Esophagus muscularis mucosa (tissue), 4 donors: ENCODE results near the gene SSX4B. TPM values are rescaled to one million over a fixed set of nuclear protein-coding genes. Genes with fewer than 3 reads are reported as not detected.
"Not testable (repeated sequence)": the region's sequence is repeated elsewhere in the genome, so short reads cannot be mapped to it uniquely, and the experiment has no call there.

Experiments used
- DNase-seq: peaks from one replicate; pipeline ENCODE4 v3.0.0-alpha.2; 2017; ENCODE audit errors: extremely low spot score
- H3K27ac ChIP-seq, 4 donors: fragments of 200-600 bp; sonication (generic); replicated peaks in 1 of 4; 1 replicate in 3 of 4; 2 replicates in 1 of 4; pipeline ENCODE4 v1.5.1; 2016 to 2019; ENCODE audit warnings: mild to moderate bottlenecking in 1 of 4
- H3K27me3 ChIP-seq, 4 donors: fragments of 200-600 bp; sonication (generic); one replicate each; pipeline versions ENCODE4 v1.5.1 to v1.6.0; 2016 to 2019
- H3K36me3 ChIP-seq, 4 donors: fragments of 200-600 bp; sonication (generic); one replicate each; pipeline ENCODE4 v1.5.1; 2016 to 2019
- H3K4me1 ChIP-seq, 4 donors: fragments of 200-600 bp; sonication (generic); one replicate each; pipeline ENCODE4 v1.5.1; 2016 to 2019
- H3K4me3 ChIP-seq, 4 donors: fragments of 200-600 bp; sonication (generic); 1 replicate in 2 of 4; 2 replicates in 2 of 4; pipeline ENCODE4 v1.5.1; 2016 to 2019; ENCODE audit warnings: mild to moderate bottlenecking in 4 of 4, moderate library complexity in 1 of 4
- H3K9me3 ChIP-seq, 4 donors: fragments of 200-600 bp; sonication (generic); 1 replicate in 3 of 4; 2 replicates in 1 of 4; pipeline ENCODE4 v1.5.1; 2016 to 2019
- CTCF ChIP-seq, 3 experiments: fragments of 200-600 bp in 2 of 3; fragments of 450-650 bp in 1 of 3; sonication (generic) in 2 of 3; IDR thresholded peaks; one replicate each; pipeline ENCODE4 v1.5.1; 2017 to 2019; ENCODE audit warnings: antibody characterized with exemption in 3 of 3, mild to moderate bottlenecking in 2 of 3, moderate library complexity in 1 of 3
- EP300 ChIP-seq: sonication (generic); formaldehyde crosslinking; IDR thresholded peaks from one replicate; pipeline ENCODE4 v1.6.1; 2017; ENCODE audit warnings: antibody characterized with exemption
- POLR2A ChIP-seq: fragments of 450-650 bp; IDR thresholded peaks from one replicate; pipeline ENCODE4 v1.6.1; 2017; ENCODE audit warnings: antibody characterized with exemption, moderate library complexity, mild to moderate bottlenecking, low read depth
- POLR2AphosphoS5 ChIP-seq, 2 donors: sonication (generic); formaldehyde crosslinking; IDR thresholded peaks; one replicate each; pipeline ENCODE4 v1.6.1; 2017; ENCODE audit warnings: antibody characterized with exemption in 2 of 2
- WGBS: methylation state at CpG from one replicate; pipeline ENCODE4 v1.1.5; 2018; 5-methylcytosine and 5-hydroxymethylcytosine counted together
- intact Hi-C: fragments of 100-400 bp; cut with DNase I; formaldehyde crosslinking; loops from one replicate; pipeline ENCODE4 v1.15.1; 2023
- total RNA-seq, 4 donors: library from RNA; depleted of rRNA; stranded (reverse); fragments of >200 nt; gene quantifications; one replicate each; pipeline versions ENCODE4 v1.1.0 to v1.2.1, GENCODE V29; 2016

SSX4B gene
- total RNA-seq, 4 donors from 2014 or later: not detected

DNA sequence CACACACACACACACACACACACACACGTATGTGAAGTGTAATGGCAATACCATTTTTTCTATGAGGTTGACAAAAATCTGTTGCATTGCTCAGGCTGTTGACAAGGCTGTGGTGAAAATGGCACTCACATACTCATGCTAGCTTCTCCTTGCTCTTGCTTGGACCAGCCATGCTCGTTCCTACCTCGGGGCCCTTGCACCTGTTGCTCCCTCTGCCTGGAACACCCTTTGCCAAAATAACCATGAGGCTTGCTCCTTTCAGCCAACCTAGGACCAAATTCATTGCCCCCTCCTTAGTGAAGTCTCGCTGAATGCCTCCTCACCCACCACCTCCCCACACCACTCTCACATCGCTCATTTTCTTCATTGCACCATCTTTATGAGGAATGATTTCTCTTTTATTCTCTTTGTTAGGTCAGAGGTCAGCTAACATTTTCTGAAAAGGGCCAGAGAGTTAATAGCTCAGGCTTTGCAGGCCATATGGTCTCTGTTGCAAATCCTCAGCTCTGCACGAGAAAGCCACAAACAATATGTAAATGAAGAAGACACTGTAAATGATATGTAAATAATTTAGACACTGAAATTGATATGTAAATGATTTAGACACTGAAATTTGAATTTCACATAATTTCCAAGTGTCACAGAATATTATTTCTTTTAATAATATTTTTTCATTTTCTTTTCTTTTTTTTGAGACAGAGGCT lies 45.0 kb upstream of the SSX4B start:
- Histone ChIP-seq H3K27me3 (no peaks in the 10 kb centered on the region), H3K4me1 (no peaks in the 10 kb centered on the region), H3K36me3 (no peaks in the 10 kb centered on the region), H3K27ac (no peak overlapping the region), H3K4me3 (no peak overlapping the region), H3K9me3 (no peaks in the 10 kb centered on the region)
- TF ChIP-seq EP300: no peak
- no peak for TF ChIP-seq POLR2A
- no peak for TF ChIP-seq POLR2AphosphoS5 (IDR thresholded peaks at IDR 0.05)
- TF ChIP-seq CTCF (IDR thresholded peaks at IDR 0.05): no peak
- DNase-seq: no peak
- 83% methylated on average over 6 of the region's 6 CpGs for WGBS
- intact Hi-C loops: no loop called here

GRCh38 chrX:48451708-48452107 lies 39.9 kb upstream of the SSX4B start:
- Histone ChIP-seq H3K4me1 (no peaks in the 10 kb centered on the region), H3K9me3 (no peaks in the 10 kb centered on the region), H3K4me3 (no peak overlapping the region), H3K27me3 (no peaks in the 10 kb centered on the region), H3K27ac (no peak overlapping the region), H3K36me3 (no peaks in the 10 kb centered on the region)
- 38% methylated on average over 4 of the region's 4 CpGs for WGBS
- intact Hi-C loops: no loop called here
- TF ChIP-seq POLR2AphosphoS5 (IDR thresholded peaks at IDR 0.05): no peak
- TF ChIP-seq EP300: no peak
- TF ChIP-seq POLR2A: no peak
- no peak for TF ChIP-seq CTCF (IDR thresholded peaks at IDR 0.05)
- no peak for DNase-seq

DNA sequence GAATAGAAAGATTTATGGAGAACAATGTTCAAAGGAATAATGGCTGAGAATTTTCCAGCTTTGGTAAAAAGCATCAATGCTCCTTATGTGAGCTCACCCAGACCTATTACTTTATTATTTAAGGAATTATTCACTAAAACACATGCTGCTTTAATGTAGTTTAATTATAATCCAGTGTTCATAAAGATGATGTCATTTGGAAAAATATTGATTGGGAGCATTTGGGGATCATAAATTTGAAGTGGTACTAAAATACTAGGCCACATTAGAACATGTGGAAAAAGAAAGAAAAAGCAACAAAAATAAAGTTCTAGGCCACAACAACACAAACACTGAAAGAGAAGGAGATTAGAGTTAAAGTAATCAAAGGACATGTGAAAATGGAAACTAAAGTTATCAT lies 38.3 kb upstream of the SSX4B start:
- no peak overlapping the region for H3K27ac ChIP-seq
- H3K4me1 ChIP-seq: no peaks in the 10 kb centered on the region
- no peaks in the 10 kb centered on the region for H3K9me3 ChIP-seq
- TF ChIP-seq POLR2A (no peak), EP300 (no peak), CTCF (IDR thresholded peaks at IDR 0.05) (no peak)
- H3K4me3 ChIP-seq: no peak overlapping the region
- intact Hi-C loops: no loop called here
- H3K36me3 ChIP-seq: no peaks in the 10 kb centered on the region
- H3K27me3 ChIP-seq: no peaks in the 10 kb centered on the region
- DNase-seq: no peak

DNA sequence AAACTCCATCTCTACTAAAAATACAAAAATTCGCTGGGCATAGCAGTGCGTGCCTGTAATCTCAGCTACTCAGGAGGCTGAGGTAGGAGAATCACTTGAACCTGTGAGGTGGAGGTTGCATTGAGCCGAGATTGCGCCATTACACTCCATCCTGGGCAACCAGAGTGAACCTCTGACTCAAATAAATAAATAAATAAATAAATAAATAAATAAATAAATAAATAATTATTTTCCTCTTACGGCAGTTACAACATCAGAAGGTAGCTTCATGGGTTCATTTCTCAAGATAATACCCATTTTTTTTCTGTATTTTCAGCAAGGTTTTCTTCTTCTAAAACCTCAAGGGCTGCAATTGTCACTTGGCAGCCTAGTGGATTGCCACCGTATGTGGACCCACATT lies 35.4 kb upstream of the SSX4B start:
- DNase-seq, H3K4me1 ChIP-seq, H3K9me3 ChIP-seq, H3K27ac ChIP-seq, intact Hi-C loops, H3K27me3 ChIP-seq, H3K36me3 ChIP-seq, H3K4me3 ChIP-seq: not testable (repeated sequence)
- WGBS: 87% methylated on average over 6 of the region's 6 CpGs

DNA sequence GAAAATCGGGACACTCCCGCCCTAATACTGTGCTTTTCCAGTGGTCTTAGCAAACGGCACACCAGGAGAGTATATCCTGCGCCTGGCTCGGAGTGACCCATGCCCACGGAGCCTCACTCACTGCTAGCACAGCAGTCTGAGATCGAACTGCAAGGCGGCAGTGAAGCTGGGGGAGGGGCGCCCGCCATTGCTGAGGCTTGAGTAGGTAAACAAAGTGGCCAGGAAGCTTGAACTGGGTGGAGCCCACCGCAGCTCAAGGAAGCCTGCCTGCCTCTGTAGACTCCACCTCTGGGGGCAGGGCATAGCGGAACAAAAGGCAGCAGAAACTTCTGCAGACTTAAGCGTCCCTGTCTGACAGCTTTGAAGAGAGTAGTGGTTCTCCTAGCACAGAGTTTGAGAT lies 22.0 kb upstream of the SSX4B start:
- H3K36me3 ChIP-seq, H3K27ac ChIP-seq, H3K4me3 ChIP-seq, intact Hi-C loops, H3K4me1 ChIP-seq, DNase-seq, H3K27me3 ChIP-seq: not testable (repeated sequence)
- H3K9me3 ChIP-seq: peaks cover 0 to 11% (median 0%) of the 10 kb centered on the region in 4 donors
- 67% methylated on average over 1 of the region's 13 CpGs for WGBS

DNA sequence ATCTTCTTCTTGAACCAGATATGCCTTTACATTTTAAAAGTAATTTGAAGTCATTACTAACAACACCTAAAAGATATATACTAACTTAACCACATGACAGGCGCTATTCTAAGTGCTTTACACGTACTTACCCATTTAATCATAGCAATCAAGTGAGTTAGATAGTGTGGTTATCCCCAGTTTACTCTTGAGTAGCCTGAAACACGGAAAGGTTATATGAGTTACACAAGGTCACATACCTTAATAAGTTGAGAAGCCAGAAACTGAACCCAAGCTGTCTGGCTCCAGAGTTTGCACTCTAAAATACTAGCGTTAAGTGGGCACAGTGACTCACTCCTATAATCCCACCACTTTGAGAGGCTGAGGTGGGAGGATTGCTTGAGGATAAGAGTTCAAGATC lies 18.4 kb upstream of the SSX4B start:
- H3K27me3 ChIP-seq, H3K27ac ChIP-seq, intact Hi-C loops, H3K36me3 ChIP-seq, H3K4me3 ChIP-seq, H3K4me1 ChIP-seq, DNase-seq: not testable (repeated sequence)
- 74% methylated on average over 4 of the region's 4 CpGs for WGBS
- peaks cover 0 to 11% (median 0%) of the 10 kb centered on the region in 4 donors for H3K9me3 ChIP-seq

DNA sequence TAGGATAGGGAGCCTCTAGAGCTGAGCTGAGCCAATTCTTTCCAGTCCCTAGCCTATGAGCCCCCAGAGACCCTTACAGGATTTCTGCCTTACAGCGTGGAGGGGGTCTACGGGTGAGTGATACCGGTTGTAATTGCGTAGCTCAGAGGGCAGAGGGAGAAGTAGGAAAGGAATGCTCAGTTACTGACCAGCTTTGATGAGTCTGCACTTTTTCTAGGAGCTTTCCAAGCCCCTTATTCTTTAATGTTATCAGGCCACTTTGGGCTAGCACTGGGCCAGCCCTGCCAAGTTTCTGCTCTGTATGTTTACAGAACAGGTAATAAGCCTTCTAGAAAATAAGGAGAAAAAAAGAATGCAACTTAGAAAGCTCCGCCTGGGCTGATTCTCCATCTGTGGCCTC lies 17.8 kb upstream of the SSX4B start:
- DNase-seq, H3K36me3 ChIP-seq, intact Hi-C loops, H3K4me1 ChIP-seq, H3K27me3 ChIP-seq, H3K9me3 ChIP-seq, H3K27ac ChIP-seq, H3K4me3 ChIP-seq: not testable (repeated sequence)
- WGBS: 59% methylated on average over 5 of the region's 5 CpGs

- DNase-seq, H3K27ac ChIP-seq, H3K27me3 ChIP-seq, H3K36me3 ChIP-seq, H3K4me3 ChIP-seq, H3K4me1 ChIP-seq, H3K9me3 ChIP-seq, intact Hi-C loops: not testable (repeated sequence)
- no CpG with 5 or more reads among the region's 12 CpGs for WGBS
These were observed 15.4 kb upstream of the SSX4B start for GRCh38 chrX:48427027-48427716.

GRCh38 chrX:48397825-48398224 lies 13.9 kb downstream of the SSX4B start:
- H3K4me3 ChIP-seq, H3K27me3 ChIP-seq, H3K9me3 ChIP-seq, H3K36me3 ChIP-seq, H3K4me1 ChIP-seq, H3K27ac ChIP-seq, intact Hi-C loops: not testable (repeated sequence)
- peak; percentile 3 for DNase-seq
- WGBS: 33% methylated on average over 1 of the region's 1 CpG
